Measurements from ENCODE around the gene FNDC10. TPM values are rescaled to one million over a fixed set of nuclear protein-coding genes. Genes with fewer than 3 reads are reported as not detected.
A peak's percentile ranks its signal among the peaks of the same experiment; 100 is the strongest.
"Not testable (repeated sequence)": the region's sequence is repeated elsewhere in the genome, so short reads cannot be mapped to it uniquely, and the experiment has no call there.

FNDC10 gene
- total RNA-seq, 1 experiment from 2014 or later: 6.6 TPM

DNA sequence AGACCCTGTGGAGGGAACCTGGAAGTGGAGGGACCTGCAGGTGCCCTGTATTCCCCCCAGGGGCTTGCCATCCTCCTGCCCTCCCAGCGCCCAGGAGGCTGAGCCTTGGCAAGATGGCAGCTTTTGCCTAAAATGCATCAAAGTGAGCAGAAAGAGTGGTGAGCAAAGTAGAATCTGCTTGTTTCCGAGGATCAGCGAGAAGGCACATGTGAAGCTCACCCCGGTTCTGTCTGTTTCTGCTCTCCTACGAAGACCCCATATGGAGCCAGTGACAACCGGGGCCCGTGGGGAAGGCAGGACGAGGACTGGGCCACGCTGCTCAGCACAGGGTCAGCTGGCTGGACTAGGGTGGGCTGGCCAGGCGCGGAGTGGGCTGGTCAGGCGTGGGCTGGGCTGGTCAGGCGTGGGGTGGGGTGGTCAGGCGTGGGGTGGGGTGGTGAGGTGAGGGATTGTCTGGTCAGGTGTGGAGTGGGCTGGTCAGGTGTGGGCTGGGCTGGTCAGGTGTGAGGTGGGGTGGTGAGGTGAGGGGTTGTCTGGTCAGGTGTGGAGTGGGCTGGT is 5.2 kb upstream of the FNDC10 start:
- no peak for DNase-seq (ENCODE audit: low read depth, low spot score)
- in situ Hi-C loops (cut with HindIII; ENCODE audit: low pct_unique_long_range_greater_than_20kb, low sequenced_read_pairs): no loop called here

DNA sequence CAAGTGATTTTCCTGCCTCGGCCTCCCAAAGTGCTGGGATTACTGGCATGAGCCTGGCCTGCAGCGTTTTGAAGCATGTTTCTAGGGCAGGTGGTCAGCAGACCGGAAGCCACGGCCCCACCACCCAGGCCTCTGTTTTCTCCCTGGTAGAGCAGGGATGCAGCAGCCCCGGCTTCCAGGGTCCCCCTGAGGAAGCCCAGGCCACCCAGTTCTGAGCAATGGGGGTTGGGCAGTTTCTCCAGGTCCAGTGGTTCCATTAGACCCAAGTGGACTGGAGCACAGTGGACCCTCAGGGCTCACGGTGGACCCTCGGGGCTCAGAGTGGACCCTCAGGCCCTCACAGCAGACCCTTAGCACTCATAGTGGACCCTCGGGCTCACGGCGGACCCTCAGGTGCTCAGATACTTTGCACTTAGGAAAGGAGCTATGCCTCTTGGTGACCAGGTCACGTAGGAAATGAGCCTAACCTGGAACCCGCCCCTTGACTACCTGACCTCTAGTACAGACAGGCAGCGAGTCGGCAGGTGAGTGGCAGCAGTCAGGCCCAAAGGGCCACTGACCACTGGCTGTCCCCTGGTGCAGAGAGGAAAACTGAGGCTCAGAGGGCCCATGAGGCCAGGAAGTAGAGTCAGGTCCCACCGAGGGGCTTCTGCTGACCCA is 4.6 kb upstream of the FNDC10 start:
- DNase-seq (ENCODE audit: low read depth, low spot score): no peak
- in situ Hi-C loops (cut with HindIII; ENCODE audit: low pct_unique_long_range_greater_than_20kb, low sequenced_read_pairs): no loop called here

DNA sequence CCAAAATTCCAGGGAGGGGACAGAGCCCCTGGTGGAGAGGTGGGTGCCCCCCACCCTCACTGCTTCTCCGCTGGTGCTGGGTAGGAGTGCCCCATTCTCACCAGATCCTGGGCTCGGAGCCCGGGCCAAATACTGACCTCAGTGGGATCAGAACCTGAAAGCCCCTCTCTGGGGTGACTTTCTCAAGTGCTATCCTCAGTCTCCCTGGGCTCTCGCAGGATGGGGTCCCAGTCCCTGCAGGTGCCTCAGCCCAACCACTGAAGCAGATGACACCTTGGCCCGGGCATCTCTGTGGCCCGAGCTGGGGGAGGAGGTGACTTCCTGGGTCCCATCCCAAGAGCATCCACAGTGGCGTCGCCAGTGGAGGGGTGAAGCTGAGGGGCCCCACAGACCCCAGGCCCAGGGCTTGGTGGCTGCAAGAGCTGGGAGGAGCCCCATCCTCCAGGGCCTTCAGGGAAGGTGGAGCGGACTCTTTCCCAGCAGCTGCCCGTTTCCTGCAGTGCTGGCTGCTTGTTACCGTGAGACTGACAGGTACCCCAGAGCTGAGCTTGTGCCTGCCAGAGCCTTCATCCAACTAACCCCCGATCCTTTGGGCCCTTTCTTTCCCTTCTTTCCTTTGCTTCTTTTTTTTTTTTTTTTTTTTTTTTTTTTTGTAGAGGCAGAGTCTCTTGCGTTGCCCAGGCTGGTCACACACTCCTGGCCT is 3.9 kb upstream of the FNDC10 start:
- in situ Hi-C loops (cut with HindIII; ENCODE audit: low pct_unique_long_range_greater_than_20kb, low sequenced_read_pairs): no loop called here

DNA sequence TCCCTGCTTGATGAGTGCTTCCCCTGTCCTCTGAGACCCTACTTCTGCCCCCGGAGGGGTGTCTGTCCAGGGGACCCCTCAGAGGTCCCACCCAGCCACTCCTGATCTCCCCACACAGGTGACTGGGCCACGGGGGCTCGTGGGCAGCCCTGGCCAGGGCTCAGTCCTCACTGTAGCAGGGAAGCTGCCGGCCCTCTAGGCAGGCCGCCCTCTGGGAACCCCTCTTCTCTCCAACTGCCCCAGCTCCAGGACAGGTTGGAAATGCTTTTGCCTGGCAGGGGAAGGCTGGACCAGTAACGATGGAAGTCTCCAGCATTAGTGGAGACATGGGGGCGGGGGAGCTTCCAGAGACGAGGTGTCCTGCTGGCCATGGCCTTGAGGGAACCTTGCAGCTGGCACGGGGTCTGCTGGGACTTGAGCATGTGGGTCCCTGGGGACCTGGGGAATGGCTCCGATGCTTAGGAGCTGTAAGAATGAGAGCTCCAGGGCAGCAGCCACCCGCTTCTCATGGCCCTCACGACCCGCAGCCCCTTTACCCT is 3.1 kb upstream of the FNDC10 start:
- in situ Hi-C loops (cut with HindIII; ENCODE audit: low pct_unique_long_range_greater_than_20kb, low sequenced_read_pairs): no loop called here
- DNase-seq (ENCODE audit: low read depth, low spot score): no peak

More for the DNA sequence above, 3.9 kb upstream of the FNDC10 start:
- DNase-seq (ENCODE audit: low read depth, low spot score): no peak

DNA sequence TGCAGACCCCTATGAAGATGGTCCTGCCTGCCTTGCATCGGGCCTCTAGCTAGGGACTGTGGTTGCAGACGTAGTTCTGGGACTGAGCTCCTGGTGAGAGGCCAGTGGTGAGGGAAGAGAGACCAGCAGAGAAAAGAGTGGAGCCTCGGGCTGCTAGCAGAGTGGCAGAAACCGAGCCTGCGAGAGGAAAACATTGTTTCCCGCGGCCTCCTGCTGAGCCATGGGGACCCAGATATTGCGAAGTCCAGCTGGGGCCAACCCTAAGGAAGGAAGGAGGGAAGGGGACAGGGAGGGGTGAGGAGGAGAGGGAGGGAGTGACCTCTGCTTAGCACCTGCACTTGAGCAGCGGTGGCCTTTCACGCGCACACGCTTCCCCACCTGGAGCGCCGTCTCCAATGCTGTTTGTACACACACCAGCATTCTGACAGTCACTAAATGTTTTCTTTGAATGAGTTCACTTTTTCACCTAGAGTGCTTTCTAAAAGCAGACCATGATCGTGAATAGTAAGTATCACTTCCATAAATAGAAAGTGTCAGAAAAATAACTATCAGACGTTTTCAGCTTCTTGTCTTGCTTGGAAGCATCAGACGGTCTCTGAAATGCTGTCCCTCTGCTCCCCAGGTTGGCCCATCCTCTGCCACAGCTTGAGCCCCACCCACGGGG is 2.5 kb upstream of the FNDC10 start:
- in situ Hi-C loops (cut with HindIII; ENCODE audit: low pct_unique_long_range_greater_than_20kb, low sequenced_read_pairs): no loop called here
- DNase-seq (ENCODE audit: low read depth, low spot score): no peak

DNA sequence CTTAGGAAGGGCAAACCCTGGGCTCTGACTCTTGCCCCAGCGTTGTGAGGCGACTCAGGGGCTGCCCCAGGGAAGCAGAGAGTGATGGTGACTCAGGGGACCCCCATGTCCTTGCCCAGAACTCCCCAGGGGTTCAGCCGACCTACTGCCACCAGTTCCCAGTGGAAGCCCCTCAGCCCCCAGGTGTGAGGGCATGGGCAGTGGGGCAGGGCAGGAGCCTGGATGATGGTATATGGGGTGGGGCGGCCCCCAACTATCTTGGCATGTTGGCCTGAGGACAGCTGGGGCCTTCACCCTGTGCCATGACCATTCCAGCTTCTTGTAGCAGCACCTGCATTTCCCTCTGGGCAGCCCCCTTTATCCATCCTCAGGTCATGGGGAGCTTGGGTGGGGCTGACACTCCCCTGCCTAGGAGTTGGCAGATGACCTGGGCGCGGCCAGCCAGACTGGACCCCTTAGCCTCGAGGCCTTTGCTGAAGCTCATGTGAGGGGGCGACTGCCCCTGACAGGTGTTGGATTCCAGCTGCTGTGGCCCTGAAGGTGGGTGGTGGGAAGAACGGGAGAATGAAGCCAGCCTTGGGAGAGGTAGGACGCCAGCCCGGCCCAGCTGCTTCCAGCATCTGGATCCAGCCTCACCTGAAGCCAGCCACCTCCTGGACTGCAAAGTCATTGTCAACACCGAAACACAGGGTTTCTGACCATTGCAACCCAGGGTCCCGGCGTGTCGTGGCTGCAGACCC is 1.8 kb upstream of the FNDC10 start:
- in situ Hi-C loops (cut with HindIII; ENCODE audit: low pct_unique_long_range_greater_than_20kb, low sequenced_read_pairs): no loop called here
- no peak for DNase-seq (ENCODE audit: low read depth, low spot score)

DNA sequence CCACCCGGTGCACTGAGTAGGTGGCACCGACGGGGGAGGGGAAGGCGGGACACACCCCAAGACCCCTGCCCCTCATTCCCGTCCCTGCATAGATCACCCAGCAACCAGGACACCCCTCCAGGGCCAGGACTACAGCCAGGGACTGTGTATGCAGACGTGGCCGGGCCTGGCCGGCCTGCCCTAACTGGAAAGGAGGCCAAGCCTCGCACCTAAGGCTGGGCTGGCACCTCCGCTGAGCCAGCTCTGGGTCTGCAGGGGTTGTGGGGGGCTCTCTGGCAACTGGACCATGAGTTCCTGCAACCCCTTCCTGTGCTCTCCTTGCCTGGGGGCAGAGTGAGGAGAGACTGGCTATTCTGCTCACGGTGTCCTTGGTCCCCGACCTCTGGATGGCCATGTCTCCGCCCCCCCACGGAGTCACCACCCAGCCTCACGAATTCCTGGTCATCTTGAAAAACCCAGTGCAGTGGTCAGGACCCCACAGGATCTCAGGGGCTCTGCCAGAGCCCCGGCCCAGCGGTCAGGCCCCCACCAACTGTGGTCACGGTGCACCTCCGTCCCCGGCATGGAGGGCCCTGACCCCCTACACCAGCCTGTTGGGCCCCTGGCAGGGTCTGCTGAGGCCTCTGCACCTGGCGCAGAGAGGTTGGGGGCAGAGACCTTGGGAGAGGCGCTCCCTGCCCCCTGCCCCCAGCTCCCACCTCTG is 1.1 kb upstream of the FNDC10 start:
- in situ Hi-C loops (cut with HindIII; ENCODE audit: low pct_unique_long_range_greater_than_20kb, low sequenced_read_pairs): no loop called here
- no peak for DNase-seq (ENCODE audit: low read depth, low spot score)

DNA sequence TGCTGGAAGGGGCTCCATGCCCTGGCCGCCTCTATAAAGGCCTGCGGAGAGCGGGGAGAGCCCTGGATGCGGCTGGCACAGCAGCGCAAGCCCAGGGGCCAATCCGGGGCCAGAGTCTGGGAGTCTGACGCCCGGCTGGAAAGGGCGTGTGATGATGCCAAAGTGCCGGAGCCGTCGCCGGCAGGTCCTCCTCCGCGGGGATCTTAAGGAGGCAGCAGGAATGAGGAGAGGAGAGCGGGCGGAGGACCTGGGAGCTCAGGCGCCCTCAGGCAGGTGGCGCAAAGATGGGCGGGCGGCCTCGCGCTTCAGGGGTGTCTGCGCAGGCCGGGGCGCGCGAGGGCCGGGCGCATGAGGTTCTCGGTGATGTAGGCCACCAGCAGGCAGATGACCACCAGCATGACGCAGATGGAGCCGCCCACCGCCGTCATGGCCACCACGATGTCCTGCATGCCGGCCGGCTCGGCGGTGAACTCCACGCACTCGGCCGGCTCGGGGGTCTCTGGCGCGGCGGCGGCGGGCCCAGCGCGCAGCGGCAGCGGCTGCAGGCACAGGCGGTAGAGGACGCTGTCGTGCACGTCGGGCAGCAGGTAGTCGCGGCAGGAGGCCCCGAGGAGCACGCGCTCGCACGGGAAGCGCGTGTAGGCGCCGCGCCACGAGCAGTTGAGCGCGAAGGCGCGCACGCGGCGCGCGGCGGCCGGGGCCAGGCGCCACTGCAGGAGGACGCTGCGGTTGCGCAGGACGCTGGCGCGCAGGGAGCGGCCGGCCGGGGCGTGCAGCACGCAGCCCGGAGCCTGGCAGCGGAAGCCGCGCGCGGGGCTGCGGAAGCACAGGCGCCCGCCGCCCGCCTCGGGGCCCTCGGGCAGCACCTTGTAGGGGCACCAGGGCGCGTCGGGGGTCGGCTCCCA is 653 bp downstream of the FNDC10 start:
- in situ Hi-C loops (cut with HindIII; ENCODE audit: low pct_unique_long_range_greater_than_20kb, low sequenced_read_pairs): no loop called here

DNA sequence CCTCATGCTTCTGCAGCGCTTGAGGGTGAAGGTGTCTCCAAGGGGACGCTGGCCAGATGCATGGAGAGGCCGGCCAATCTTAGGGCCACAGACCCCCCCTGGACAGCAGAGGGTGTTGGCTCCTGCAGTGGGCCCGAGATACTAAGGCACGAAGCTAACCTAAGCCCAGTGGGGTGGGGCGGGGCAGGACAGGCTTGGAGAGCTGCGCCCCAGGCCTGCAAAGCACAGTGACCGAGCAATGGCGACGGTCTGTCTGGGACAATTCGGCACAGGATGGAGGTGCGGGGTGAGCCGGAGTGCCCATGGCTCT is 1.3 kb downstream of the FNDC10 start:
- in situ Hi-C loops (cut with HindIII; ENCODE audit: low pct_unique_long_range_greater_than_20kb, low sequenced_read_pairs): no loop called here
- DNase-seq (ENCODE audit: low read depth, low spot score): no peak

More for the DNA sequence above, 653 bp downstream of the FNDC10 start:
- peak; percentile 27 for DNase-seq (ENCODE audit: low read depth, low spot score)

DNA sequence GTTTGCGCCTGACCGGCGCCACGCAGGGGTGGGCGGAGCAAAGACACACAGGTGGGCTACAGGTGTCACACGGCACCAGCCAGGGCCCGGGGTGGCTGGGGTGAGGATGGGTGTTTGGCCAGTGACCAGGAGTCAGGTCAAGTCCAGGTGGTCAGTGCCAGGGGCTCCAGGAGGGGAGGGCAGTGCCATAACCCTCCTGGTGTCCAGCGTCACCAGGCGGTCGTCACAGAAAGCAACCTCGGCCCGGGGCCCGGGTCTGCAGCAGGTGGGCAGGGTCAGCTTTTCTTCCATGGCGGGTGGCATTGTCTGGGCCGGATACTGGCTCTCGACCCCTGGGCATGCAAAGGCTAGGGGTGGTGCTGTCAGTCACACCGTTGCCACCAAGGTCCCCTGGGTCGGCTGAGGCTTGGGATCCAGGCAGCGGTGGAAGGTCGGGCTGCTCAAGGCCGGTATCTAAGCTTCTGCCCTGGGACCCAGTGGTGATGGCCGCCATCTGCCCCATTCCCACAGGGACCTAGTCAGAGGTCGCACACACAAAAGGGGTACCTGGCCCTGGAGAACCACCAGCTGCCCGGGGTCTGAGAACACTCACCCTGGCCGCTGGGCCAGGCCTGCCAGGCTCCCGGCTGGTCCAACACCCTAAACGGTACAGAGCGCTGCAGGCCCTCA is 1.8 kb downstream of the FNDC10 start:
- no peak for DNase-seq (ENCODE audit: low read depth, low spot score)
- in situ Hi-C loops (cut with HindIII; ENCODE audit: low pct_unique_long_range_greater_than_20kb, low sequenced_read_pairs): no loop called here

DNA sequence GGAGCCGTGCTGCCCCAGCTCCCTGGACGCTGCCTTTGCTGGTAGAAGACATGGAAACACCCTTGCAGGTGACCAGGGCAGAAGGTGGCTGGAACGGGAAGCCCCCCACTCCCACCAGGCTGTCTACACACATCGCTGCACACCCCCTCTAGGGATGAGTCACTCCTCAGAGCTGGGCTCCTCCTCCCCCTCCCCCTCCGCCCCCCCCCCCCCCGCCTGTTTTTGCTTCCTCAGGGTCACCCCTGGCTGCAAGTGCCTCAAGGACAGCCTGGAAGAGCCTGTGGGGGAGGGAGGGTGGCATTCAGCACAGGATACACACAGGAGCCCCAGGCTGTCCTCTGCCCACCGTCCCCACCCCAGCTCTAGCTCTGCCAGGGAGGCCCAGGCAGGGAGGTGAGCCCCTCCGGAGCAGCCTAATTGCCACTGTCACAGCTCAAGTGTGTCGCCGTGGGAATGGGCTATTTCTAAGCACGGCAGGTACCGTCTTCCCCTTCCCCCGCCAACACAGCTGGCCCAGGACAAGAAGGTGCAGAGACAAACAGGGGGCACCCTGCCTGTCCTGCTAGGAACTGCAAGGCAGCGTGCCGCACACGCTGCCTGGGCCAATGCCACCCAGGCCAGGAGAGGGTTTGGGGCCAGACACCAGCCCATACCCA is 2.5 kb downstream of the FNDC10 start:
- DNase-seq (ENCODE audit: low read depth, low spot score): peak; percentile 24

DNA sequence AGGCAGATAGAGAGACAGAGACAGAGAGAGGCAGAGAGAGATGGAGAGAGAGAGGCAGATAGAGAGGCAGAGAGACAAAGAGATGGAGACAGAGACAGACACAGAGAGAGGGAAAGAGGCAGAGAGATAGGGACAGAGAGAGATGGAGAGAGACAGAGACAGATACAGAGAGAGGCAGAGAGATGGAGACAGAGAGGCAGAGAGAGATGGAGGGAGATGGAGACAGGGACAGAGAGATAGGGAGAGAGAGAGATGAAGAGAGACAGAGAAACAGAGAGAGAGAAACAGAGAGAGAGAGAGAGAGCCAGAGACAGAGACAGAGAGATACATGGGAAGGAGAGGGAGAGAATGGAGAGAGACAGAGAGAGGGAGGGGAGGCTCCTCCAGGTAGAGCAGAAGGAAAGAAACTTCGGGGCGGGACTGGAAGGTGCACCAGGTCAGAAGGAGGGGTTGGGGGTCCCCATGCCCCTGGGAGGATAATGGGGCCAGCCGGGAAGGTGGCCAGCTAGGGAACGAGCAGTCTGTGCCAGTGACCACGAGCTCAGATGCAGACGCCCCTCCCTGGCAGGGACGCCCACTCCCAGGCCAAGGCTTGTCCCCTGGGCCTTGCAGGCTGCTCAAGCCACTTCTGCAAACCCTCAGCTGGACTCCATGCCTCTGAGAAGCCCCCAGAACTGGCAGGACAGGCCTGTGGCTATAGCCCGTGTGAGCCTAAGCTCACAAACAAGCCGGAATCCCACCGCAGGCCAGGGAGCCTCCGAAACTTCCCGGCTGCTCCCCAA is 3.3 kb downstream of the FNDC10 start:
- in situ Hi-C loops (cut with HindIII; ENCODE audit: low pct_unique_long_range_greater_than_20kb, low sequenced_read_pairs): no loop called here
- DNase-seq (ENCODE audit: low read depth, low spot score): no peak

More for the DNA sequence above, 2.5 kb downstream of the FNDC10 start:
- in situ Hi-C loops (cut with HindIII; ENCODE audit: low pct_unique_long_range_greater_than_20kb, low sequenced_read_pairs): no loop called here

DNA sequence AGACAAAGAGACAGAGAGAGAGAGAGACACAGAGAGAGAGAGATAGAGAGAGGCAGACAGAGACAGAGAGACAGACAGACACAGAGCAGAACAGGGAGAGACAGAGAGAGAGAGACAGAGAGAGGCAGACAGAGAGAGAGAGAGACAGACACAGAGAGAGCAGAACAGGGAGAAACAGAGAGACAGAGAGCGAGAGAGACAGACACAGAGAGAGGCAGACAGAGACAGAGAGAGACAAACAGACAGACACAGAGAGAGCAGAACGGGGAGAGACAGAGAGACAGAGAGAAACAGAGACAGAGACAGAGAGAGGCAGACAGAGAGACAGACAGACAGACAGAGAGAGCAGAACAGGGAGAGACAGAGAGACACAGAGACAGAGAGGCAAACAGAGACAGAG is 4.6 kb downstream of the FNDC10 start:
- in situ Hi-C loops (cut with HindIII; ENCODE audit: low pct_unique_long_range_greater_than_20kb, low sequenced_read_pairs); DNase-seq (ENCODE audit: low read depth, low spot score): not testable (repeated sequence)

DNA sequence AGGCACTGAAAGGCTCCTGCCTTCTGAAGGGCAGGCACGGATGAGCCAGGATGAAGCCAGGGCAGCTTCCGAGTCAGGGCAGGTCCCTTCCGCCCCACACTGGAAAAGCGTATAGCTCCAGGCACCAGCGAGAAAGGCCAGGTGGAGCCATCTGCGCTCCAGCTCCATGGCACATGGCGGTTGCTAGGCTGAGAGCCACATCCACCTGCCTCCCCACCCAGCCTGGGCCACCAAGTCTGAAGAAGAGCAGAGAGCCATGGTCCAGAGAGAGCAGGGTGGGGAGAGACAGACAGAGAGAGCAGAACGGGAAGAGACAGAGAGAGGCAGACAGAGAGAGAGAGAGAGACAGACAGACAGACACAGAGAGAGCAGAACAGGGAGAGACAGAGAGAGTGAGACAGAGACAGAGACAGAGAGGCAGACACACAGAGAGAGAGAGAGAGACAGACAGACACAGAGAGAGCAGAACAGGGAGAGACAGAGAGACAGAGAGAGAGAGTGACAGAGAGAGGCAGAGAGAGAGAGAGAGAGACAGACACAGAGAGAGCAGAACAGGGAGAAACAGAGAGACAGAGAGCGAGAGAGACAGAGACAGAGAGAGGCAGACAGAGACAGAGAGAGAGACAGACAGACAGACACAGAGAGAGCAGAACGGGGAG is 5.2 kb downstream of the FNDC10 start:
- in situ Hi-C loops (cut with HindIII; ENCODE audit: low pct_unique_long_range_greater_than_20kb, low sequenced_read_pairs): no loop called here
- no peak for DNase-seq (ENCODE audit: low read depth, low spot score)
